Mesendoderm (in vitro differentiated cells): ENCODE results near the gene BCDIN3D.
"Not testable (repeated sequence)": the region's sequence is repeated elsewhere in the genome, so short reads cannot be mapped to it uniquely, and the experiment has no call there.

Experiments
- DNase-seq: peaks from one replicate; pipeline ENCODE4 v3.0.0; 2013
- H2AK5ac ChIP-seq: 2 replicates; pipeline ENCODE4 v1.6.1; 2013; ENCODE audit warnings: low read length, inconsistent platforms
- H2BK120ac ChIP-seq: 2 replicates; pipeline ENCODE4 v1.6.1; 2013; ENCODE audit warnings: low read depth, mild to moderate bottlenecking, low read length, moderate library complexity, mixed read lengths
- H2BK15ac ChIP-seq: replicated peaks from 2 replicates; pipeline ENCODE4 v1.6.1; 2013; ENCODE audit warnings: low read depth, mild to moderate bottlenecking, moderate library complexity
- H2BK5ac ChIP-seq: 2 replicates; pipeline ENCODE4 v1.6.1; 2013; ENCODE audit warnings: low read length, inconsistent platforms
- H3K18ac ChIP-seq: 2 replicates; pipeline ENCODE4 v1.6.1; 2013; ENCODE audit warnings: mild to moderate bottlenecking, low read length, mixed read lengths
- H3K23ac ChIP-seq: one replicate; pipeline ENCODE4 v1.6.1; 2013; ENCODE audit warnings: low read length
- H3K27ac ChIP-seq: 2 replicates; pipeline ENCODE4 v1.5.1; 2013; ENCODE audit warnings: low read depth, mild to moderate bottlenecking, inconsistent platforms, low read length, moderate library complexity
- H3K27me3 ChIP-seq: 2 replicates; pipeline ENCODE4 v1.6.1; 2013; ENCODE audit warnings: low read length, control low read depth, mild to moderate bottlenecking, inconsistent platforms; ENCODE audit not compliant: insufficient read depth, poor library complexity
- H3K36me3 ChIP-seq: 2 replicates; pipeline ENCODE4 v1.6.1; 2013; ENCODE audit warnings: low read length, inconsistent platforms; ENCODE audit not compliant: control insufficient read depth, insufficient read depth
- H3K4ac ChIP-seq: one replicate; pipeline ENCODE4 v1.6.1; 2013; ENCODE audit warnings: low read depth, mild to moderate bottlenecking, low read length, moderate library complexity
- H3K4me1 ChIP-seq: 2 replicates; pipeline ENCODE4 v1.6.1; 2013; ENCODE audit warnings: low read depth, low read length, inconsistent platforms; ENCODE audit not compliant: control insufficient read depth
- H3K4me2 ChIP-seq: 2 replicates; pipeline ENCODE4 v1.6.1; 2013; ENCODE audit warnings: low read length
- H3K4me3 ChIP-seq: 2 replicates; pipeline ENCODE4 v1.5.1; 2013; ENCODE audit warnings: mild to moderate bottlenecking, low read length
- H3K56ac ChIP-seq: one replicate; pipeline ENCODE4 v1.6.1; 2013; ENCODE audit warnings: low read length
- H3K79me1 ChIP-seq: 2 replicates; pipeline ENCODE4 v1.6.1; 2013; ENCODE audit warnings: low read length, inconsistent platforms
- H3K79me2 ChIP-seq: 2 replicates; pipeline ENCODE4 v1.6.1; 2013; ENCODE audit warnings: mild to moderate bottlenecking, low read length; ENCODE audit not compliant: control insufficient read depth, insufficient read depth
- H3K9ac ChIP-seq: 2 replicates; pipeline ENCODE4 v1.6.1; 2013; ENCODE audit warnings: low read length, inconsistent platforms
- H4K5ac ChIP-seq: one replicate; pipeline ENCODE4 v1.6.1; 2013; ENCODE audit warnings: low read length
- H4K8ac ChIP-seq: one replicate; pipeline ENCODE4 v1.6.1; 2013; ENCODE audit warnings: low read depth, mild to moderate bottlenecking, control low read depth, low read length, moderate library complexity
- WGBS: extraction: QIAGEN DNeasy Blood & Tissue Kit; methylation state at CpG from one replicate; pipeline ENCODE4 v1.1.7; 2013; ENCODE audit warnings: low lambda C conversion rate, missing lambda C conversion rate; ENCODE audit not compliant: insufficient coverage; ENCODE audit errors: extremely low coverage; 5-methylcytosine and 5-hydroxymethylcytosine counted together

Gene BCDIN3D

GRCh38 chr12:49879065-49879464 lies 36.2 kb upstream of the BCDIN3D start:
- H3K27me3 ChIP-seq, H2BK5ac ChIP-seq, H3K4me2 ChIP-seq, H3K79me2 ChIP-seq, H2BK120ac ChIP-seq, H2AK5ac ChIP-seq, H3K79me1 ChIP-seq, DNase-seq, H3K4ac ChIP-seq, H2BK15ac ChIP-seq, H3K56ac ChIP-seq, H3K27ac ChIP-seq, H3K23ac ChIP-seq, H3K36me3 ChIP-seq, H3K4me3 ChIP-seq, H4K5ac ChIP-seq, H3K9ac ChIP-seq, H3K4me1 ChIP-seq, H4K8ac ChIP-seq, H3K18ac ChIP-seq: not testable (repeated sequence)
- WGBS: no CpG with 5 or more reads among the region's 2 CpGs

- WGBS: no CpG with 5 or more reads among the region's 2 CpGs
- Histone ChIP-seq H3K4ac (no peak overlapping the region), H3K23ac (no peak overlapping the region), H3K36me3 (no peaks in the 10 kb centered on the region), H2AK5ac (no peak overlapping the region), H3K4me3 (no peak overlapping the region), H2BK15ac (no peak overlapping the region), H4K5ac (no peak overlapping the region), H4K8ac (no peak overlapping the region), H2BK5ac (no peak overlapping the region), H3K27me3 (no peaks in the 10 kb centered on the region), H3K4me1 (peaks cover 5% of the 10 kb centered on the region), H3K79me1 (no peaks in the 10 kb centered on the region), H2BK120ac (no peak overlapping the region), H3K79me2 (no peaks in the 10 kb centered on the region), H3K18ac (no peak overlapping the region), H3K9ac (no peak overlapping the region), H3K4me2 (no peak overlapping the region), H3K27ac (no peak overlapping the region), H3K56ac (no peak overlapping the region)
- no peak for DNase-seq
These were observed 35.1 kb upstream of the BCDIN3D start for GRCh38 chr12:49878021-49878420.

- Histone ChIP-seq H3K79me1 (no peaks in the 10 kb centered on the region), H3K4ac (no peak overlapping the region), H2BK15ac (no peak overlapping the region), H3K79me2 (no peaks in the 10 kb centered on the region), H2BK120ac (no peak overlapping the region), H3K56ac (no peak overlapping the region), H3K4me1 (peaks cover 2% of the 10 kb centered on the region), H3K36me3 (no peaks in the 10 kb centered on the region), H3K4me2 (no peak overlapping the region), H3K9ac (no peak overlapping the region), H3K18ac (no peak overlapping the region), H2AK5ac (no peak overlapping the region), H3K23ac (no peak overlapping the region), H4K5ac (no peak overlapping the region), H3K4me3 (no peak overlapping the region), H3K27ac (no peak overlapping the region), H4K8ac (no peak overlapping the region), H3K27me3 (no peaks in the 10 kb centered on the region), H2BK5ac (no peak overlapping the region)
- DNase-seq: no peak
- no CpG with 5 or more reads among the region's 5 CpGs for WGBS
These were observed 34.2 kb upstream of the BCDIN3D start for GRCh38 chr12:49877066-49877465.

GRCh38 chr12:49876070-49876469 lies 33.2 kb upstream of the BCDIN3D start:
- H4K8ac ChIP-seq: no peak overlapping the region

GRCh38 chr12:49875115-49875720 lies 32.3 kb upstream of the BCDIN3D start:
- no peak overlapping the region for H3K23ac ChIP-seq
- H3K27ac ChIP-seq: no peak overlapping the region
- no peak overlapping the region for H3K18ac ChIP-seq
- H3K36me3 ChIP-seq: no peaks in the 10 kb centered on the region
- no peak for DNase-seq
- no peak overlapping the region for H3K56ac ChIP-seq
- WGBS: no CpG with 5 or more reads among the region's 9 CpGs
- no peaks in the 10 kb centered on the region for H3K79me2 ChIP-seq
- H2BK5ac ChIP-seq: no peak overlapping the region
- H2BK15ac ChIP-seq: no peak overlapping the region
- no peak overlapping the region for H2BK120ac ChIP-seq
- H3K79me1 ChIP-seq: no peaks in the 10 kb centered on the region
- no peak overlapping the region for H3K9ac ChIP-seq
- no peak overlapping the region for H4K8ac ChIP-seq
- no peak overlapping the region for H3K4me3 ChIP-seq
- no peak overlapping the region for H4K5ac ChIP-seq
- H3K4me1 ChIP-seq: no peaks in the 10 kb centered on the region
- no peak overlapping the region for H3K4me2 ChIP-seq
- H2AK5ac ChIP-seq: no peak overlapping the region
- no peak overlapping the region for H3K4ac ChIP-seq
- no peaks in the 10 kb centered on the region for H3K27me3 ChIP-seq

More at GRCh38 chr12:49876070-49876469, 33.2 kb upstream of the BCDIN3D start:
- WGBS: no CpG with 5 or more reads among the region's 3 CpGs
- H2AK5ac ChIP-seq: no peak overlapping the region
- H3K4me1 ChIP-seq: no peaks in the 10 kb centered on the region
- H3K56ac ChIP-seq: no peak overlapping the region
- H3K4ac ChIP-seq: no peak overlapping the region
- H3K4me2 ChIP-seq: no peak overlapping the region
- H3K23ac ChIP-seq: no peak overlapping the region
- no peak overlapping the region for H2BK15ac ChIP-seq
- H3K18ac ChIP-seq: no peak overlapping the region
- H4K5ac ChIP-seq: no peak overlapping the region
- no peak overlapping the region for H2BK5ac ChIP-seq
- no peak for DNase-seq
- H3K27ac ChIP-seq: no peak overlapping the region
- no peaks in the 10 kb centered on the region for H3K79me1 ChIP-seq
- no peaks in the 10 kb centered on the region for H3K79me2 ChIP-seq
- no peak overlapping the region for H3K4me3 ChIP-seq
- H3K36me3 ChIP-seq: no peaks in the 10 kb centered on the region
- H2BK120ac ChIP-seq: no peak overlapping the region
- H3K27me3 ChIP-seq: no peaks in the 10 kb centered on the region
- no peak overlapping the region for H3K9ac ChIP-seq
